Immature natural killer cell (primary cell): ENCODE results near the gene WNT7A. TPM values are rescaled to one million over a fixed set of nuclear protein-coding genes. Genes with fewer than 3 reads are reported as not detected.

ENCODE experiments used
- DNase-seq, 3 donors: peaks; one replicate each; pipeline ENCODE4 v3.0.0; 2022; ENCODE audit warnings: mixed read lengths in 1 of 3
- H3K27ac Mint-ChIP-seq, 6 donors: one replicate each; pipeline ENCODE4 v1.8.0; 2020; ENCODE audit warnings: mixed read lengths in 6 of 6, mild to moderate bottlenecking in 5 of 6, inconsistent platforms in 4 of 6, moderate library complexity in 3 of 6
- H3K27me3 Mint-ChIP-seq, 3 donors: one replicate each; pipeline ENCODE4 v1.8.0; 2020 to 2021; ENCODE audit warnings: low read depth in 3 of 3, mild to moderate bottlenecking in 3 of 3, mixed read lengths in 3 of 3, moderate library complexity in 3 of 3, inconsistent platforms in 1 of 3
- H3K36me3 Mint-ChIP-seq, 3 donors: one replicate each; pipeline ENCODE4 v1.8.0; 2020; ENCODE audit warnings: mixed read lengths in 3 of 3, inconsistent platforms in 2 of 3, mild to moderate bottlenecking in 2 of 3
- H3K4me1 Mint-ChIP-seq, 2 donors: one replicate each; pipeline ENCODE4 v1.8.0; 2020; ENCODE audit warnings: inconsistent platforms in 2 of 2, mild to moderate bottlenecking in 2 of 2, mixed read lengths in 2 of 2, moderate library complexity in 1 of 2
- H3K4me3 Mint-ChIP-seq, 5 donors: one replicate each; pipeline ENCODE4 v1.8.0; 2020; ENCODE audit warnings: mild to moderate bottlenecking in 5 of 5, mixed read lengths in 5 of 5, inconsistent platforms in 3 of 5, moderate library complexity in 3 of 5
- H3K9me3 Mint-ChIP-seq, 6 donors: one replicate each; pipeline ENCODE4 v1.8.0; 2020; ENCODE audit warnings: mild to moderate bottlenecking in 6 of 6, mixed read lengths in 6 of 6, inconsistent platforms in 4 of 6, moderate library complexity in 3 of 6
- polyA plus RNA-seq, 3 donors: library from polyadenylated mRNA; unstranded; fragments of 300-500 nt; fragmentation: Illumina TruSeq; gene quantifications; one replicate each; pipeline ENCODE4 v1.2.3, GENCODE V29; 2021

WNT7A gene
- polyA plus RNA-seq, 3 donors from 2014 or later: not detected

GRCh38 chr3:13842226-13842625 is 37.6 kb downstream of the WNT7A start:
- H3K4me1 Mint-ChIP-seq: no peaks in the 10 kb centered on the region
- H3K27ac Mint-ChIP-seq: no peak overlapping the region
- H3K9me3 Mint-ChIP-seq: no peaks in the 10 kb centered on the region
- DNase-seq: no peak
- H3K4me3 Mint-ChIP-seq: no peak overlapping the region
- no peaks in the 10 kb centered on the region for H3K27me3 Mint-ChIP-seq
- H3K36me3 Mint-ChIP-seq: no peaks in the 10 kb centered on the region

- H3K9me3 Mint-ChIP-seq: no peaks in the 10 kb centered on the region
- no peak overlapping the region for H3K4me3 Mint-ChIP-seq
- H3K27ac Mint-ChIP-seq: no peak overlapping the region
- no peaks in the 10 kb centered on the region for H3K27me3 Mint-ChIP-seq
- no peaks in the 10 kb centered on the region for H3K4me1 Mint-ChIP-seq
- no peaks in the 10 kb centered on the region for H3K36me3 Mint-ChIP-seq
- no peak for DNase-seq
These were observed 38.0 kb downstream of the WNT7A start for GRCh38 chr3:13841826-13842225.

GRCh38 chr3:13841141-13841540 is 38.7 kb downstream of the WNT7A start:
- H3K9me3 Mint-ChIP-seq: no peaks in the 10 kb centered on the region
- no peak overlapping the region for H3K27ac Mint-ChIP-seq
- no peak overlapping the region for H3K4me3 Mint-ChIP-seq
- H3K27me3 Mint-ChIP-seq: peaks cover 0 to 3% (median 0%) of the 10 kb centered on the region in 3 donors
- no peaks in the 10 kb centered on the region for H3K36me3 Mint-ChIP-seq
- no peaks in the 10 kb centered on the region for H3K4me1 Mint-ChIP-seq
- no peak for DNase-seq

- Mint-ChIP-seq H3K9me3 (no peaks in the 10 kb centered on the region), H3K27me3 (peaks cover 0 to 3% (median 0%) of the 10 kb centered on the region in 3 donors), H3K27ac (no peak overlapping the region), H3K4me3 (no peak overlapping the region), H3K4me1 (no peaks in the 10 kb centered on the region), H3K36me3 (no peaks in the 10 kb centered on the region)
- no peak for DNase-seq
These were observed 39.4 kb downstream of the WNT7A start for GRCh38 chr3:13840456-13840855.

- H3K4me3 Mint-ChIP-seq: no peak overlapping the region
- no peaks in the 10 kb centered on the region for H3K9me3 Mint-ChIP-seq
- H3K27ac Mint-ChIP-seq: no peak overlapping the region
- no peaks in the 10 kb centered on the region for H3K36me3 Mint-ChIP-seq
- H3K27me3 Mint-ChIP-seq: peaks cover 0 to 3% (median 3%) of the 10 kb centered on the region in 3 donors
- no peaks in the 10 kb centered on the region for H3K4me1 Mint-ChIP-seq
- no peak for DNase-seq
These were observed 40.0 kb downstream of the WNT7A start for GRCh38 chr3:13839726-13840340.

GRCh38 chr3:13839253-13839652 is 40.6 kb downstream of the WNT7A start:
- no peak overlapping the region for H3K27ac Mint-ChIP-seq
- H3K9me3 Mint-ChIP-seq: no peaks in the 10 kb centered on the region
- no peaks in the 10 kb centered on the region for H3K4me1 Mint-ChIP-seq
- no peaks in the 10 kb centered on the region for H3K36me3 Mint-ChIP-seq
- peaks cover 2 to 3% (median 3%) of the 10 kb centered on the region in 3 donors for H3K27me3 Mint-ChIP-seq
- DNase-seq: no peak
- H3K4me3 Mint-ChIP-seq: no peak overlapping the region

- Mint-ChIP-seq H3K27me3 (peaks cover 2 to 3% (median 3%) of the 10 kb centered on the region in 3 donors), H3K4me3 (no peak overlapping the region), H3K27ac (no peak overlapping the region)
These were observed 41.5 kb downstream of the WNT7A start for GRCh38 chr3:13838421-13838820.

GRCh38 chr3:13837751-13838150 is 42.1 kb downstream of the WNT7A start:
- H3K4me1 Mint-ChIP-seq: no peaks in the 10 kb centered on the region
- no peaks in the 10 kb centered on the region for H3K9me3 Mint-ChIP-seq
- no peak overlapping the region for H3K4me3 Mint-ChIP-seq
- H3K27me3 Mint-ChIP-seq: peaks cover 2 to 6% (median 3%) of the 10 kb centered on the region in 3 donors
- no peaks in the 10 kb centered on the region for H3K36me3 Mint-ChIP-seq
- no peak for DNase-seq
- no peak overlapping the region for H3K27ac Mint-ChIP-seq

More at GRCh38 chr3:13838421-13838820, 41.5 kb downstream of the WNT7A start:
- DNase-seq: no peak
- H3K9me3 Mint-ChIP-seq: no peaks in the 10 kb centered on the region
- H3K4me1 Mint-ChIP-seq: no peaks in the 10 kb centered on the region
- H3K36me3 Mint-ChIP-seq: no peaks in the 10 kb centered on the region

- Mint-ChIP-seq H3K27me3 (peaks cover 2 to 6% (median 3%) of the 10 kb centered on the region in 3 donors), H3K4me1 (no peaks in the 10 kb centered on the region), H3K27ac (no peak overlapping the region), H3K4me3 (no peak overlapping the region), H3K9me3 (no peaks in the 10 kb centered on the region), H3K36me3 (no peaks in the 10 kb centered on the region)
- no peak for DNase-seq
These were observed 42.9 kb downstream of the WNT7A start for GRCh38 chr3:13836658-13837587.

- H3K4me1 Mint-ChIP-seq: no peaks in the 10 kb centered on the region
These were observed 44.6 kb downstream of the WNT7A start for GRCh38 chr3:13835246-13835645.

GRCh38 chr3:13834258-13835035 is 45.4 kb downstream of the WNT7A start:
- no peak for DNase-seq
- Mint-ChIP-seq H3K27ac (no peak overlapping the region), H3K27me3 (peaks cover 2 to 6% (median 3%) of the 10 kb centered on the region in 3 donors), H3K9me3 (no peaks in the 10 kb centered on the region), H3K4me1 (no peaks in the 10 kb centered on the region), H3K36me3 (no peaks in the 10 kb centered on the region), H3K4me3 (no peak overlapping the region)

More at GRCh38 chr3:13835246-13835645, 44.6 kb downstream of the WNT7A start:
- H3K36me3 Mint-ChIP-seq: no peaks in the 10 kb centered on the region
- H3K27me3 Mint-ChIP-seq: peaks cover 2 to 6% (median 3%) of the 10 kb centered on the region in 3 donors
- no peaks in the 10 kb centered on the region for H3K9me3 Mint-ChIP-seq
- H3K4me3 Mint-ChIP-seq: no peak overlapping the region
- no peak overlapping the region for H3K27ac Mint-ChIP-seq
- DNase-seq: no peak

- DNase-seq: no peak
- no peaks in the 10 kb centered on the region for H3K9me3 Mint-ChIP-seq
- no peaks in the 10 kb centered on the region for H3K4me1 Mint-ChIP-seq
- no peak overlapping the region for H3K27ac Mint-ChIP-seq
- no peak overlapping the region for H3K4me3 Mint-ChIP-seq
- H3K36me3 Mint-ChIP-seq: no peaks in the 10 kb centered on the region
- peaks cover 2 to 6% (median 3%) of the 10 kb centered on the region in 3 donors for H3K27me3 Mint-ChIP-seq
These were observed 46.2 kb downstream of the WNT7A start for GRCh38 chr3:13833506-13834257.

- H3K4me1 Mint-ChIP-seq: no peaks in the 10 kb centered on the region
- H3K4me3 Mint-ChIP-seq: no peak overlapping the region
- no peak overlapping the region for H3K27ac Mint-ChIP-seq
- peaks cover 2 to 6% (median 3%) of the 10 kb centered on the region in 3 donors for H3K27me3 Mint-ChIP-seq
- no peaks in the 10 kb centered on the region for H3K9me3 Mint-ChIP-seq
- H3K36me3 Mint-ChIP-seq: no peaks in the 10 kb centered on the region
- no peak for DNase-seq
These were observed 47.7 kb downstream of the WNT7A start for GRCh38 chr3:13832130-13832529.
